RWPE2 (cell line): ENCODE data around the gene RTP3.

ENCODE experiments used
- ATAC-seq: fragments of 200-7000 bp; cut with Tn5 transposase; 3 replicates; pipeline ENCODE4 v1.9.1; 2021; ENCODE audit warnings: low read depth
- DNase-seq: peaks from one replicate; pipeline ENCODE4 v3.0.0-alpha.2; 2020; ENCODE audit warnings: low spot score
- H3K27ac ChIP-seq: fragments of 450-650 bp; 2 replicates; pipeline ENCODE4 v1.5.1; 2017; ENCODE audit warnings: mild to moderate bottlenecking; ENCODE audit not compliant: poor library complexity, severe bottlenecking
- H3K27me3 ChIP-seq: fragments of 250-450 bp; sonication (Bioruptor Pico); 2 replicates; pipeline ENCODE4 v1.5.1; 2021; ENCODE audit warnings: mild to moderate bottlenecking, moderate library complexity; ENCODE audit not compliant: insufficient read depth, poor library complexity, severe bottlenecking
- H3K36me3 ChIP-seq: fragments of 250-450 bp; sonication (Bioruptor Pico); 2 replicates; pipeline ENCODE4 v1.5.1; 2020; ENCODE audit warnings: low read depth, mild to moderate bottlenecking, moderate library complexity
- H3K4me1 ChIP-seq: fragments of 250-450 bp; sonication (Bioruptor Pico); 2 replicates; pipeline ENCODE4 v1.5.1; 2021; ENCODE audit warnings: mild to moderate bottlenecking, moderate library complexity; ENCODE audit not compliant: insufficient read depth, poor library complexity, severe bottlenecking
- H3K4me3 ChIP-seq: fragments of 250-450 bp; sonication (Bioruptor Pico); 2 replicates; pipeline ENCODE4 v1.5.1; 2021; ENCODE audit warnings: mild to moderate bottlenecking, moderate library complexity; ENCODE audit not compliant: severe bottlenecking
- H3K9me3 ChIP-seq: fragments of 250-450 bp; sonication (Bioruptor Pico); 2 replicates; pipeline ENCODE4 v1.5.1; 2021; ENCODE audit warnings: mild to moderate bottlenecking, moderate library complexity; ENCODE audit not compliant: severe bottlenecking
- TF ChIP-seq, protein P1 (sequence below): fragments of 450-650 bp; IDR thresholded peaks from one replicate; pipeline ENCODE4 v1.5.1; 2017; ENCODE audit warnings: mild to moderate bottlenecking, moderate library complexity; ENCODE audit not compliant: poor library complexity, severe bottlenecking

The RTP3 gene

GRCh38 chr3:46472736-46473135, 25.0 kb upstream of the RTP3 start:
- Histone ChIP-seq H3K36me3 (no peaks in the 10 kb centered on the region), H3K27me3 (no peaks in the 10 kb centered on the region), H3K9me3 (no peaks in the 10 kb centered on the region), H3K4me1 (no peaks in the 10 kb centered on the region), H3K27ac (no peak overlapping the region), H3K4me3 (no peak overlapping the region)
- ATAC-seq (no peak), DNase-seq (no peak)
- TF ChIP-seq, protein P1, sequence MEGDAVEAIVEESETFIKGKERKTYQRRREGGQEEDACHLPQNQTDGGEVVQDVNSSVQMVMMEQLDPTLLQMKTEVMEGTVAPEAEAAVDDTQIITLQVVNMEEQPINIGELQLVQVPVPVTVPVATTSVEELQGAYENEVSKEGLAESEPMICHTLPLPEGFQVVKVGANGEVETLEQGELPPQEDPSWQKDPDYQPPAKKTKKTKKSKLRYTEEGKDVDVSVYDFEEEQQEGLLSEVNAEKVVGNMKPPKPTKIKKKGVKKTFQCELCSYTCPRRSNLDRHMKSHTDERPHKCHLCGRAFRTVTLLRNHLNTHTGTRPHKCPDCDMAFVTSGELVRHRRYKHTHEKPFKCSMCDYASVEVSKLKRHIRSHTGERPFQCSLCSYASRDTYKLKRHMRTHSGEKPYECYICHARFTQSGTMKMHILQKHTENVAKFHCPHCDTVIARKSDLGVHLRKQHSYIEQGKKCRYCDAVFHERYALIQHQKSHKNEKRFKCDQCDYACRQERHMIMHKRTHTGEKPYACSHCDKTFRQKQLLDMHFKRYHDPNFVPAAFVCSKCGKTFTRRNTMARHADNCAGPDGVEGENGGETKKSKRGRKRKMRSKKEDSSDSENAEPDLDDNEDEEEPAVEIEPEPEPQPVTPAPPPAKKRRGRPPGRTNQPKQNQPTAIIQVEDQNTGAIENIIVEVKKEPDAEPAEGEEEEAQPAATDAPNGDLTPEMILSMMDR: no peak

- DNase-seq (peak; percentile 8), ATAC-seq (no peak)
- no peaks in the 10 kb centered on the region for H3K27me3 ChIP-seq
- H3K4me3 ChIP-seq: no peak overlapping the region
- no peaks in the 10 kb centered on the region for H3K4me1 ChIP-seq
- no peak overlapping the region for H3K27ac ChIP-seq
- no peaks in the 10 kb centered on the region for H3K9me3 ChIP-seq
- TF ChIP-seq, protein P1: no peak
- no peaks in the 10 kb centered on the region for H3K36me3 ChIP-seq
Measured at GRCh38 chr3:46477145-46477544, 20.6 kb upstream of the RTP3 start.

GRCh38 chr3:46477756-46478155, 20.0 kb upstream of the RTP3 start:
- H3K27ac ChIP-seq: no peak overlapping the region
- H3K9me3 ChIP-seq: no peaks in the 10 kb centered on the region
- H3K36me3 ChIP-seq: no peaks in the 10 kb centered on the region
- no peak for ATAC-seq
- no peak overlapping the region for H3K4me3 ChIP-seq
- no peaks in the 10 kb centered on the region for H3K4me1 ChIP-seq
- H3K27me3 ChIP-seq: no peaks in the 10 kb centered on the region
- DNase-seq: no peak
- TF ChIP-seq, protein P1: no peak

DNA sequence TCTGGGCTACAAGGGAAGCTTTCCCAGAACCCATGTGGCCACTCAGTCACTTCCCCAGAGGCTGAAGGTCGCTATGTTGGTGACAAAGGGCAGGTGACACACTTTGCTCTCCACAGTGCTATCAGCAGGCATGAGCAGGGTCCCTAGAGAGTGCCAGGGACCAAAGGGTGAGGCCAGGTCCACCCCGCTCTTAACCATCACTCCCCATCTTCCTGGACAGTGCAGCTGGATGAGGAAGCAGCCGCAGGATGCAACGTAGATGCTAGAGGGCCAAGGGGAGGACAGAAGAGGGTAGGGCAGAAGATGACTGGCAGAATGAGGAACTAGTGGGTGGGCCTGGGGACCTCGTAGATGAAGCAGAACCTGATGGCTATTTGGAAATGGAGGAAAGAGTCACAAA, 19.4 kb upstream of the RTP3 start:
- H3K27ac ChIP-seq: no peak overlapping the region
- H3K4me1 ChIP-seq: no peaks in the 10 kb centered on the region
- peak; percentile 23 for DNase-seq

GRCh38 chr3:46479021-46479420, 18.8 kb upstream of the RTP3 start:
- TF ChIP-seq, protein P1: no peak
- H3K36me3 ChIP-seq: no peaks in the 10 kb centered on the region
- no peaks in the 10 kb centered on the region for H3K9me3 ChIP-seq
- H3K27me3 ChIP-seq: no peaks in the 10 kb centered on the region
- DNase-seq: peak; percentile 7
- no peak overlapping the region for H3K27ac ChIP-seq
- no peaks in the 10 kb centered on the region for H3K4me1 ChIP-seq
- H3K4me3 ChIP-seq: no peak overlapping the region
- no peak for ATAC-seq

More for the DNA sequence above, 19.4 kb upstream of the RTP3 start:
- no peaks in the 10 kb centered on the region for H3K9me3 ChIP-seq
- no peak overlapping the region for H3K4me3 ChIP-seq
- ATAC-seq: no peak
- H3K36me3 ChIP-seq: no peaks in the 10 kb centered on the region
- H3K27me3 ChIP-seq: no peaks in the 10 kb centered on the region
- TF ChIP-seq, protein P1: no peak
